MM.1S (cell line): Measurements from ENCODE around the gene OSBPL8.

Source experiments
- EZH2 ChIP-seq: fragments of 300-600 bp; sonication (generic); optimal IDR thresholded peaks from 2 replicates; pipeline ENCODE3; 2017; ENCODE audit warnings: low read depth, mild to moderate bottlenecking, antibody characterized with exemption, low read length, mixed read lengths
- EZH2phosphoT487 ChIP-seq: fragments of 300-600 bp; sonication (generic); IDR thresholded peaks from 2 replicates; pipeline ENCODE4 v1.6.1; 2018; ENCODE audit warnings: antibody characterized with exemption, low read length
- TF ChIP-seq, protein P1 (sequence below): fragments of 300-600 bp; sonication (generic); IDR thresholded peaks from 2 replicates; pipeline ENCODE4 v1.5.1; 2016; ENCODE audit warnings: antibody characterized with exemption, low read length, mixed read lengths

DNA sequence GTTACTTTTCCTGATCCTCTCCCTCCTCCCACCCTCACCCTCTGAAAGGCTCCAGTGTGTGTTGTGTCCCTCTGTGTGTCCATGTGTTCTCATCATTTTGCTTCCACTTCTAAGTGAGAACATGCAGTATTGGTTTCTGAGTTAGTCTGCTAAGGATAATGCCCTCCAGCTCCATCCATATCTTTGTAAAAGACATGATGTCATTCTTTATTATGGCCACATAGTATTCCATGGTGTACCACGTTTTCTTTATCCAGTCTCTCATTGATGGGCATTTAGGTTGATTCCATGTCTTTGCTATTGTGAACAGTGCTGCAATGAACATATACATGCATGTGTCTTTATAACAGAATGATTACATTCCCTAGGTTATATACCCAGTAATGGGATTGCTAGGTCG lies 159.4 kb downstream of the OSBPL8 start:
- TF ChIP-seq, protein P1, sequence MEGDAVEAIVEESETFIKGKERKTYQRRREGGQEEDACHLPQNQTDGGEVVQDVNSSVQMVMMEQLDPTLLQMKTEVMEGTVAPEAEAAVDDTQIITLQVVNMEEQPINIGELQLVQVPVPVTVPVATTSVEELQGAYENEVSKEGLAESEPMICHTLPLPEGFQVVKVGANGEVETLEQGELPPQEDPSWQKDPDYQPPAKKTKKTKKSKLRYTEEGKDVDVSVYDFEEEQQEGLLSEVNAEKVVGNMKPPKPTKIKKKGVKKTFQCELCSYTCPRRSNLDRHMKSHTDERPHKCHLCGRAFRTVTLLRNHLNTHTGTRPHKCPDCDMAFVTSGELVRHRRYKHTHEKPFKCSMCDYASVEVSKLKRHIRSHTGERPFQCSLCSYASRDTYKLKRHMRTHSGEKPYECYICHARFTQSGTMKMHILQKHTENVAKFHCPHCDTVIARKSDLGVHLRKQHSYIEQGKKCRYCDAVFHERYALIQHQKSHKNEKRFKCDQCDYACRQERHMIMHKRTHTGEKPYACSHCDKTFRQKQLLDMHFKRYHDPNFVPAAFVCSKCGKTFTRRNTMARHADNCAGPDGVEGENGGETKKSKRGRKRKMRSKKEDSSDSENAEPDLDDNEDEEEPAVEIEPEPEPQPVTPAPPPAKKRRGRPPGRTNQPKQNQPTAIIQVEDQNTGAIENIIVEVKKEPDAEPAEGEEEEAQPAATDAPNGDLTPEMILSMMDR: no peak
- TF ChIP-seq EZH2phosphoT487: no peak
- no peak for TF ChIP-seq EZH2
